Smooth muscle cell (in vitro differentiated cells): ENCODE results near the gene TPK1. TPM values are rescaled to one million over a fixed set of nuclear protein-coding genes. Genes with fewer than 3 reads are reported as not detected.
"Not testable (repeated sequence)": the region's sequence is repeated elsewhere in the genome, so short reads cannot be mapped to it uniquely, and the experiment has no call there.

Experiments used
- DNase-seq: peaks from one replicate; lab custom pipeline; 2025; ENCODE audit not compliant: unreplicated experiment; lab: John Stamatoyannopoulos, UW
- H2AFZ ChIP-seq: fragments of 200-600 bp; sonication (generic); 2 replicates; pipeline ENCODE4 v1.6.0; 2016; ENCODE audit warnings: antibody characterized with exemption, low read depth, mild to moderate bottlenecking
- H3F3A ChIP-seq: fragments of 200-600 bp; sonication (generic); 2 replicates; pipeline ENCODE4 v1.6.0; 2017; ENCODE audit warnings: antibody characterized with exemption, low read depth
- H3K27ac ChIP-seq: fragments of 200-600 bp; sonication (generic); 2 replicates; pipeline ENCODE4 v1.5.1; 2016; ENCODE audit warnings: low read depth, mild to moderate bottlenecking
- H3K27me3 ChIP-seq: fragments of 200-600 bp; sonication (generic); 2 replicates; pipeline ENCODE4 v1.6.1; 2016; ENCODE audit warnings: low read depth, mild to moderate bottlenecking
- H3K36me3 ChIP-seq: fragments of 200-600 bp; sonication (generic); 2 replicates; pipeline ENCODE4 v1.5.1; 2016; ENCODE audit warnings: low read depth
- H3K4me1 ChIP-seq: fragments of 200-600 bp; sonication (generic); 2 replicates; pipeline ENCODE4 v1.5.1; 2016; ENCODE audit warnings: low read depth
- H3K4me2 ChIP-seq: fragments of 200-600 bp; sonication (generic); 2 replicates; pipeline ENCODE4 v1.6.0; 2016; ENCODE audit warnings: mild to moderate bottlenecking
- H3K4me3 ChIP-seq: fragments of 200-600 bp; sonication (generic); 2 replicates; pipeline ENCODE4 v1.5.1; 2016; ENCODE audit warnings: mild to moderate bottlenecking
- H3K79me2 ChIP-seq: fragments of 200-600 bp; sonication (generic); 2 replicates; pipeline ENCODE4 v1.6.0; 2016; ENCODE audit warnings: low read depth, mild to moderate bottlenecking
- H3K9ac ChIP-seq: fragments of 200-600 bp; sonication (generic); 2 replicates; pipeline ENCODE4 v1.6.0; 2016; ENCODE audit warnings: low read depth
- H3K9me3 ChIP-seq: fragments of 200-600 bp; sonication (generic); replicated peaks from 2 replicates; pipeline ENCODE4 v1.5.1; 2016; ENCODE audit warnings: low read depth
- H4K20me1 ChIP-seq: fragments of 200-600 bp; sonication (generic); 2 replicates; pipeline ENCODE4 v1.6.0; 2016; ENCODE audit warnings: low read depth
- WGBS: methylation state at CpG from one replicate; pipeline ENCODE4 v1.1.7; 2016; ENCODE audit warnings: low lambda C conversion rate; 5-methylcytosine and 5-hydroxymethylcytosine counted together
- polyA plus RNA-seq: library from polyadenylated mRNA; unstranded; fragments of >200 nt; fragmentation: Nextera tagmentation; extraction: Ambion mirVana; gene quantifications from 2 replicates; pipeline ENCODE4 v1.2.1, GENCODE V29; 2016
- total RNA-seq: library from RNA; depleted of rRNA; stranded (reverse); fragments of >200 nt; gene quantifications from 2 replicates; pipeline ENCODE4 v1.2.3, GENCODE V29; 2014
- TF ChIP-seq, protein P1 (sequence below): fragments of 200-600 bp; sonication (generic); IDR thresholded peaks from 2 replicates; pipeline ENCODE4 v1.5.1; 2017; ENCODE audit warnings: borderline replicate concordance, mild to moderate bottlenecking, antibody characterized with exemption; ENCODE audit not compliant: insufficient read depth, poor library complexity, severe bottlenecking

Gene TPK1
- total and polyA plus RNA-seq, 2 experiments from 2014 or later, result 1.2 to 1.9 TPM

DNA sequence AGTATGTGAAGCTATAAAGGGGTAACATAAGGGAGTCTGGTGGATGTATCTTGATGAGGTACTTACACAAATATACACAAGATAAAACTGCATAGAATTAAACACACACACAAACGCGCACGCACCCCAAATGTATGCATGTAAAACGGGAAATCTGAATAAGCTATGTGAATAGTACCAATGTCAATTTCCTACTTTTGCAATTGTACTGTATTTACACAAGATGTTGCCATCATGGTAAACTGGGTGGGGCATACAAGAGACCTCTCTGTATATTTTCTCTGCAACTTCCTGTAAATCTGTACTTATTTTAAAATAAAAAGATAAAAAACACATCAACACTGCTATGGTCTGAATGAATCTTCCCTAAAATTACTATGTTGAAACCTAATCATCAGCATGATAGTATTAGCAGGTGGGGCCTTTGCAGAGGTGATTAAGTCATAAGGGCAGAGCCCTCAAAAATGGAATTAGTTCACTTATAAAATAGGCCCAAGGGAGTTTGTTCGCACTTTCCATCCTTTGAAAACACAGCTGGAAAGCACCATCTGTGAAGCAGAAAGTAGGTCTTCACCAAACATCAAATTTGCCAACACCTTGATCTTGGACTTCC, 30.1 kb downstream of the TPK1 start:
- H2AFZ ChIP-seq, result no peak overlapping the region
- H3K4me3 ChIP-seq, result no peak overlapping the region
- no peaks in the 10 kb centered on the region for H3K27me3 ChIP-seq
- no peaks in the 10 kb centered on the region for H3K9me3 ChIP-seq
- H3K36me3 ChIP-seq, result no peaks in the 10 kb centered on the region
- DNase-seq, result no peak
- no peaks in the 10 kb centered on the region for H3K4me1 ChIP-seq
- H3K4me2 ChIP-seq, result no peak overlapping the region
- H3F3A ChIP-seq, result no peaks in the 10 kb centered on the region
- TF ChIP-seq, protein P1, sequence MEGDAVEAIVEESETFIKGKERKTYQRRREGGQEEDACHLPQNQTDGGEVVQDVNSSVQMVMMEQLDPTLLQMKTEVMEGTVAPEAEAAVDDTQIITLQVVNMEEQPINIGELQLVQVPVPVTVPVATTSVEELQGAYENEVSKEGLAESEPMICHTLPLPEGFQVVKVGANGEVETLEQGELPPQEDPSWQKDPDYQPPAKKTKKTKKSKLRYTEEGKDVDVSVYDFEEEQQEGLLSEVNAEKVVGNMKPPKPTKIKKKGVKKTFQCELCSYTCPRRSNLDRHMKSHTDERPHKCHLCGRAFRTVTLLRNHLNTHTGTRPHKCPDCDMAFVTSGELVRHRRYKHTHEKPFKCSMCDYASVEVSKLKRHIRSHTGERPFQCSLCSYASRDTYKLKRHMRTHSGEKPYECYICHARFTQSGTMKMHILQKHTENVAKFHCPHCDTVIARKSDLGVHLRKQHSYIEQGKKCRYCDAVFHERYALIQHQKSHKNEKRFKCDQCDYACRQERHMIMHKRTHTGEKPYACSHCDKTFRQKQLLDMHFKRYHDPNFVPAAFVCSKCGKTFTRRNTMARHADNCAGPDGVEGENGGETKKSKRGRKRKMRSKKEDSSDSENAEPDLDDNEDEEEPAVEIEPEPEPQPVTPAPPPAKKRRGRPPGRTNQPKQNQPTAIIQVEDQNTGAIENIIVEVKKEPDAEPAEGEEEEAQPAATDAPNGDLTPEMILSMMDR, result no peak
- H4K20me1 ChIP-seq, result no peaks in the 10 kb centered on the region
- no peaks in the 10 kb centered on the region for H3K79me2 ChIP-seq
- no peak overlapping the region for H3K27ac ChIP-seq
- no peak overlapping the region for H3K9ac ChIP-seq
- whole genome bisulfite sequencing, result 94% methylated on average over 5 of the region's 5 CpGs

DNA sequence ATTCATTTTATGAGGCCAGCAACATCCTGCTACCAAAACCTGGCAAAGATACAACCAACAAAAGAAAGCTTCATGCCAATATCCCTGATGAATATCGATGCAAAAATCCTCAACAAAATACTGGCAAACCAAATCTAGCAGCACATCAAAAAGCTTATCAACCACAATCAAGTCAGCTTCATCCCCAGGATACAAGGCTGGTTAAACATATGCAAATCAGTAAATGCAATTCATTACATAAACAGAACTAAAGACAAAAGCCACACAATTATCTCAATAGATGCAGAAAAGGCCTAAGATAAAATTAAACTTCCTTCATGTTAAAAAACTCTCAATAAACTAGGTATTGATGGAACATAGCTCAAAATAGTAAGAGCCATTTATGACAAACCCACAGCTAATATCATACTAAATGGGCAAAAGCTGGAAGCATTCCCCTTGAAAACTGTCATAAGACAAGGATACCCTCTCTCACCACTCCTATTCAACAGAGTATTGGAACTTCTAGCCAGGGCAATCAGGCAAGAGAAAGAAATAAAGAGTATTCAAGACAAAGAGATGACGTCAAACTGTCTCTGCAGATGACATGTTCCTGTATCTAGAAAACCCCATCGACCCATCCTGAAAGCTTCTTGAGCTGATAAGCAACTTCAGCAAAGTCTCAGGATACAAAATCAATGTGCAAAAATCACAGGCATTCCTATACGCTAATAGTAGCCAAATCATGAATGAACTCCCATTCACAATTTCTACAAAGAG, 35.0 kb downstream of the TPK1 start:
- DNase-seq, H3K36me3 ChIP-seq, H3K27ac ChIP-seq, H3K9ac ChIP-seq, H3K4me1 ChIP-seq, H3K27me3 ChIP-seq, H3K9me3 ChIP-seq, H3F3A ChIP-seq, H3K79me2 ChIP-seq, H4K20me1 ChIP-seq, H2AFZ ChIP-seq, H3K4me3 ChIP-seq, H3K4me2 ChIP-seq: not testable (repeated sequence)
- 93% methylated on average over 4 of the region's 4 CpGs for WGBS

DNA sequence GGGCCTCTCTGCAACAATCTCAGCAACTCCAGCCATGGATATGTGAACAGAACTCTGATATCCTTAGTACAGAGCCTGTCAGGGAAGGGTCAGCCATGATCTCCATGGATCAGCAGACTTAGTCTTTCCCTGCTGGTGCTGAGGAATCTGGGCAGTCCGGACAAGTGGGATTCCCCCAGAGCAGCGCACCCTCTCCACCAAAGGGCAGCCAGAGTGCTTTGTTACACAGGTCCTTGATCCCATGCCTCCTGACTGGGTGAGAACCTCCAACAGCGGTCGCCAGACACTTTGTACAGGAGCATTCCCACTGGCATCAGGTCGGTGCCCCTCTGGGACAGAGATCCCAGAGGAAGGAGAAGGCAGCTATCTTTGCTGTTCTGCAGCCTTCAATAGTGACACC, 38.9 kb downstream of the TPK1 start:
- Histone ChIP-seq H4K20me1 (no peaks in the 10 kb centered on the region), H3K36me3 (no peaks in the 10 kb centered on the region), H3K79me2 (no peaks in the 10 kb centered on the region), H3K4me2 (no peak overlapping the region), H3K27ac (no peak overlapping the region), H3K4me1 (no peaks in the 10 kb centered on the region), H3K9me3 (no peaks in the 10 kb centered on the region), H3F3A (no peaks in the 10 kb centered on the region), H3K27me3 (no peaks in the 10 kb centered on the region), H3K9ac (no peak overlapping the region), H2AFZ (no peak overlapping the region), H3K4me3 (no peak overlapping the region)
- DNase-seq, result no peak
- 91% methylated on average over 5 of the region's 5 CpGs for WGBS
- TF ChIP-seq, protein P1, result no peak

DNA sequence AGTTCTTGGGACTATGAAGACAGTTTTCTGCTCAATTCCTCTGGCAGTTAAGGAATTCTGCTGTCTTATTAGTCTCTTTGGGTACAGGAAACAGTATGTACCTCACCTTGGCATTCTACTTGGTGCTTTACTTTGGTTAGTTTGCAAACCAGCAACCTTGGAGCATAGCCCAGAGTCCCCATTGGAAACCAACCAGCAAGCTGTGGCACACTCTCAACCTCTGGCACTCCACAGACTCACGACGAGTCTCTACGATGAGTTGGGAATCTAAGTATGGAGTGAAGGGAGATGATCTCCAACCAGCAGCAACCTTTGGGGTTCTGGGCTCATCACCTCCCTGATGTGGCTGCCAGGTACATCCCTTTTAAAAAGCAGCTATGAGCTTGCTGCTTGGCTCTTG, 43.8 kb downstream of the TPK1 start:
- Histone ChIP-seq H3K4me3 (no peak overlapping the region), H3K9ac (no peak overlapping the region), H3F3A (no peaks in the 10 kb centered on the region), H3K36me3 (no peaks in the 10 kb centered on the region), H3K9me3 (no peaks in the 10 kb centered on the region), H2AFZ (no peak overlapping the region), H4K20me1 (no peaks in the 10 kb centered on the region), H3K4me2 (no peak overlapping the region), H3K79me2 (no peaks in the 10 kb centered on the region), H3K27me3 (no peaks in the 10 kb centered on the region), H3K4me1 (no peaks in the 10 kb centered on the region), H3K27ac (no peak overlapping the region)
- no peak for DNase-seq
- 96% methylated on average over 3 of the region's 3 CpGs for whole genome bisulfite sequencing
- TF ChIP-seq, protein P1, result no peak
